Stimulated activated CD4-positive, alpha-beta T cell treated with anti-CD3 and anti-CD28 coated beads, Interleukin-2, amount 100 ng/mL, for 4 hours (primary cell): ENCODE data around the gene CLASRP.

Experiments used
- DNase-seq: peaks from one replicate; pipeline ENCODE4 v3.0.0-alpha.2; 2020; ENCODE audit warnings: low read depth

The CLASRP gene

DNA sequence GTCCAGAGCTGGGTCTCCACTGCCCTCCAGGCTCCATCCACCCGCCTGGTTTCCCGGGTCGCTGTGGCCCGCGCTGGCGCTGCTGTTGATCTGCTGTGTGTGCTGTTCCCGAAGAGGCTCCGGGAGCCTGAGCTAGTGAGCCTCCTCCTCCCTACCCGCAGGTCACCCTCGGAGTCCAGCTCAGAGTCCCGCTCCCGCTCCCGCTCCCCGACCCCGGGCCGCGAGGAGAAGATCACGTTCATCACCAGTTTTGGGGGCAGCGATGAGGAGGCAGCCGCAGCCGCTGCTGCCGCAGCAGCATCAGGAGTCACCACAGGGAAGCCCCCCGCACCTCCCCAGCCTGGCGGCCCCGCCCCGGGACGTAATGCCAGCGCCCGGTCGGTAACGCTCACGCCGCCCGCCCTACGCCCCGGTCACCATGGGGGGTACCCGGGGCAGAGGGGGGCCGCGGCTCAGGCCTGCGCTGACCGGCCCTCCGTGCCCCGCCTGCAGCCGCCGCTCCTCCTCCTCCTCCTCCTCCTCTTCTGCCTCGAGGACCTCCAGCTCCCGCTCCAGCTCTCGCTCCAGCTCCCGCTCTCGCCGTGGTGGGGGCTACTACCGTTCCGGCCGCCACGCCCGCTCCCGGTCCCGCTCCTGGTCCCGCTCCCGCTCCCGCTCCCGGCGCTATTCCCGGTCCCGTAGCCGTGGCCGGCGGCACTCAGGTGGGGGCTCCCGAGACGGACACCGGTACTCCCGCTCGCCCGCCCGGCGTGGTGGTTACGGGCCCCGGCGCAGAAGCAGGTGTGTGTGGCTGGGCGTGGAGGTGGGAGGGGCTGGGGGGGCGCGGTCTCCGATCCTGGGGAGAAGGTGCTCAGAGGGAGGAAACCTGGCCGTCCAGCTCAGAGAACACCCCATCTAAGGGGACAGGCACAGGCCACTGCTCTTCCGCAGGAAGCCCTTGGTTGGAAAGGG, 25.3 kb downstream of the CLASRP start:
- no peak for DNase-seq

DNA sequence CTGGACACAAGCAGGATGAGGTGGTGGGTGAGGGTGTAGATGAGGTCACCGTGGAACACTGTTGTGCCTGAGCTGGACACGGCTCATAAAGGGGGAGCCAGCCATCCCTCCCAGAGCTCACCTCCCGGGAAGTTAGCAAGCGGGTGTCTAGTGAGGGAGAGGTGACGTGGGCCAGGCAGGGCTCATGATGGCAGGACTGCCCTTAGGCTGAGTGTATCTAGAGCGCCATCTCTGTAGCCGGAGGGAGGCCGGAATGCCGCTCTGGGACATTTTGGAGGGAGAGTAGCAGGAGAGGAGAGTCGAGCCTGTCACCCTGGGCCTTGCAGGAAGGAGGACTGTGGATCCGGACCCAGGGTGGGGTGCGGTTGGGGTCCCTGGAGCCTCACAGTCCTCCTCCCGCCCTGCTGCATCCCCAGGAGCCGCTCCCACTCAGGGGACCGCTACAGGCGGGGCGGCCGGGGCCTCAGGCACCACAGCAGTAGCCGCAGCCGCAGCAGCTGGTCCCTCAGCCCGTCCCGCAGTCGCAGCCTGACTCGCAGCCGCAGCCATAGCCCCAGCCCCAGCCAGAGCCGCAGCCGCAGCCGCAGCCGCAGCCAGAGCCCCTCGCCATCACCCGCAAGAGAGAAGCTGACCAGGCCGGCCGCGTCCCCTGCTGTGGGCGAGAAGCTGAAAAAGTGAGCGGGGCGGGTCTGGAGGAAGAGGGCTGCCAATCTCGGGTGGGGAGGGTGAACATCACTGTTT, 28.2 kb downstream of the CLASRP start:
- no peak for DNase-seq

DNA sequence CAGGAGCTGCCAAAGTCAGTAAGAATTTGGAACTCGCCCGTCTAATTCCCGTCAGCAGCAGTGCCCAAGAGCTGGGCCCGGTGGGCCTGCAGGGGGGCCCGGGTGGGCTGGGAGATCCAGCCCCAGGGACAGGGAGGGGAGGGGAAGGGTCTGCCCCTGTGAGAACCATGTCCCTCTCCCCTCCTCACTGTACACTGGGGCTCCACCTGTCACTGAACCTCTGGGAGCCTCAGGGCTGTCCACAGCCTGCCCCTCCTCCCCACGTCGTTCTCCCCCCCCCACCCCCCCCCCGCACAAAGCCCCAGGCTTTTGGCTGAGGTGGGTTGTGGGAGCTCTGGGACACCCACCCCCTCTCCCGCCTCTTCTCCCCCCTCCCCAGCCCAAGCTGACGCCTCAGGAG, 29.2 kb downstream of the CLASRP start:
- no peak for DNase-seq

DNA sequence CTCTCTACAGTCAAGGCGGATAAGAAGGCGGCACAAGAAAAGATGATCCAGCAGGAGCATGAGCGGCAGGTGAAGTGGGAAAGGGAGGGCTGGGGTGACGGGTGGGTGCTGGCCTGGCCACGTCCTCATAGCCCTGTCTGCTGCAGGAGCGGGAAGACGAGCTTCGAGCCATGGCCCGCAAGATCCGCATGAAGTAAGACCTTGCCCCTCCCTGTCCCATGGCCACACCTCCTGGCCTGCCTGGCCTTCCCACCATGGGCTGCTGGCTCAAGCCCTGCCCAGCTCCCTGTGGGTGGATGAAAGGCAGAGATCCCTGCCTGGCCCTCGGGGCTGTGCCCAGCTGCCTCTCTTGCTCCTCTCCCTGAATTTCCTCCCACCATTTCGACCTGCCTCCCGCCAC, 30.2 kb downstream of the CLASRP start:
- DNase-seq: no peak

DNA sequence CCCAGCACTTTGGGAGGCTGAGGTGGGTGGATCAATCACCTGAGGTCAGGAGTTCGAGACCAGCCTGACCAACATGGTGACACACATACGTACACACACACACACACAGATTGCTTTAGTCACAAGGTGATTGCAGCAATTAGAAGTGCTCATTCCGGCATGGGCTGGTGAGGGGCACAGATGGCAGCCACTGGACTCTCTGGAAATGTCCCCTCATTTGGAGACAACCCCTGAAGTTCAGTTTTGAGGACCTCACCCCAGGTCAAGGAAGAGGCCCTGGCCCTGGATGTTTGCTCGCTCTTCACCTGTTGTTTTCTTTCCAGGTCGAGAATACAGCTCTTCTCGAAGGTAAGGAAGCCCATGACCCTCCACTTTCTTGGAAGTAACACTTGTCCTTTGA, 31.4 kb downstream of the CLASRP start:
- no peak for DNase-seq

DNA sequence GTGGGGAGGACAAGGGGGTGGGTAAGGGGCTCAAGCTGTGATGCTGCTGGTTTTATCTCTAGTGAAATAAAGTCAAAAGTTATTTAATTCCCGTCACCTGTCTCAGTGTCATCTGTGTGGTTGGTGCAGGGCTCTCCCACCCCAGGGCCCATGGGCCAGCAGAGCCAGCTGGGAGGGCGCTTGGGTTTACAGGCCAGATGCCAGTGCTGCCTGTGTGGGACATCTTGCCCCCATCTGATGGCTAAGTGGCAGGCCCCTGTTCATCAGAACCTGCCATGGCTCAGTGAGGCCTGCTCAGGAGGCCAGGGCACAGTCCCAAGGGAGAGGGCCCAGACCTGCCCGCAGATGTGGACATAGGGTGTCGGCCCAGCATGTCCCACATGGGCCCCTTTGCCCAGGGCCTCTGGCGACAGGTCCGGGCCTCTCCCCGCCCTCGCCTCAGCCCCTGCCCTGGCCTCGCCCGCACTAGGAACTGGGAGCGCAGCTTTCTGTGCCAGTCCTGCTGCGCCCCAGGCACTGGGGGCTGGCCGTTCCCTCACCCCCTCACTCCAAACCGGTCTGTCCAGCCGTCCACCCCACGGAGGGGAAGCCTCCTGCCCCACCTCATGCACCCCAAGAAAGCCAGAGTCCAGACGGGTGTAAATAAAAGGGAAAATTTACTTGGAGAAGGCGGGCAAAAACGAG, 32.2 kb downstream of the CLASRP start:
- no peak for DNase-seq

DNA sequence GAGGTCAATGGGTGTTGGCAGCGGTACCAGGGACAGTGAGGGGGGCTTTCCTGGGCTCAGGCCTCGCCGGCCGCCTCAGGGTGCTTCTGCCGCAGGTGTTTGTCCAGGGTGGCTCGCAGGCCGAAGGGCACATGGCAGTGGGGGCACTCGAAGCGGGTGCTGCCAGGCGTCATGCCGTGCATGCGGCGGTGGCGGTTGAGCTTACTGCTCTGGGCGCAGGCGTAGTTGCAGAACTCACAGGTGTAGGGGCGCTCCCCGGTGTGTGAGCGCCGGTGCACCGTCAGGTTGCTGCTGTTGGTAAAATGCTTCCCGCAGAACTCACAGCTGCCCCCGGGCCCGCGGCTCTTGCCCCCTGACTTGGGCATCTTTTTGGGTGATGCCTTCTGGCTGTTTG, 32.7 kb downstream of the CLASRP start:
- no peak for DNase-seq

DNA sequence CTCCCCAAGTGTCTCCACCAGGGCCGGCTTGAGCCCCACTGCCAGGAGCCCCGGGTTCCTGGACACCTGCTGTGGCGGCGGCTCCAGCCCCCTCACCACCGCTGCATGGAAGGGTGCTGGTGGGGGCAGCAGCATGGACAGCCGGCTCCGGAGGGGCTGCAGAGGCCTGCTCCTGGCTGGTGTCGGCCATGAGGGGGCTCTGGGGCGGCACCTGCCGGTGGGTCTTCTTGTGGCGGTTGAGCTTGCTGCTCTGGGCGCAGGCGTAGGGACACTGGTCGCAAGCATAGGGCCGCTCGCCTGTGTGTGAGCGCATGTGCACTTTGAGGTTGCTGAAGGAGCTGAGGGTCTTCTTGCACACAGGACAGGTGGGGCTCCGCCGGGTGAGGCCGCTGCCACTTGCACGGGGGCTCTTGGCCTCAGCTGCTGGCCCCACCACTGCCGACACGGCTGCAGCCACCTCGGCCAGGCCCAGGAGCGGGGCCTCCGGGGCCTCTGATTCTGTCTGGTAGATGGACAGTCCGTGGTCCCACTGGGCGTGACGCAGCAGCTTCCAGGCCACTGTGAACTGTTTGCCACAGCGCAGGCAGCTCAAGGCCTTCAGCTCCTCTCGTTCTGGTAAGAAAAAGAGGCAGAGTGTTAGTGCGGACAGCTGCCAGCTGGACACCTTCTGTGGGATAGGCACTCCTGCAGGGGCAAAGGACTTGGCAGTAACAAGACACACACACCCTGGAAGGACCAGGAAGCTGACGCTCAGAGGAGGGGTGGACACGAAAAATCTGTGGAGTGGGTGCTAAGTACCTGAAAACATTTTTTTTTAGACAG, 33.3 kb downstream of the CLASRP start:
- no peak for DNase-seq

DNA sequence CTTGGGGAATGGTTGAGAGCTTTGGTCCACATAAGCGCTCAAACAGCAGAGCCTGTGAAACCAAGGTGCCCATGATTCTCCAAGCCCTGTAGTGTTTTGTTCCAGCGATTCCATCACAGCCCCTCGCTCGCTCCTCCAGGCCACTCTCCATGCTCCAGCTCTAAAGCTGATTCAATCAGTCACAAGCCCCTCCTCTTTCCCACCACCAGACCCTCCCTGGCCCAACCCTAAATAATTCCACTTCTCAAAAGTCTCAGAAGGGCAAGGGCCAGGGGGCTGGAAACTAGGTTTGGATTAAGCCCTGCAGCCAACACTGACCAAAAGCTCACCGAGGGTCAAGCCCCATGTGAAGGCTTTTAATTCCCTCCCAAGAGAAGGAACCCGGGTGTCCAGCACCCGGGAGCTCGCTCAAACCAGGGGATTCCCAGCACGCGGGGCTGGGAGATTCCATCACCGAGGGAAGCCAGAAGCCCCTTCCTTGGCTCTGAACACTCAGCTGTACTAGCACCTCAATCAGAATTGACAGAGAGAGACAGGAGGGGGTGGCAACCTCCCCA, 36.0 kb downstream of the CLASRP start:
- DNase-seq: no peak

DNA sequence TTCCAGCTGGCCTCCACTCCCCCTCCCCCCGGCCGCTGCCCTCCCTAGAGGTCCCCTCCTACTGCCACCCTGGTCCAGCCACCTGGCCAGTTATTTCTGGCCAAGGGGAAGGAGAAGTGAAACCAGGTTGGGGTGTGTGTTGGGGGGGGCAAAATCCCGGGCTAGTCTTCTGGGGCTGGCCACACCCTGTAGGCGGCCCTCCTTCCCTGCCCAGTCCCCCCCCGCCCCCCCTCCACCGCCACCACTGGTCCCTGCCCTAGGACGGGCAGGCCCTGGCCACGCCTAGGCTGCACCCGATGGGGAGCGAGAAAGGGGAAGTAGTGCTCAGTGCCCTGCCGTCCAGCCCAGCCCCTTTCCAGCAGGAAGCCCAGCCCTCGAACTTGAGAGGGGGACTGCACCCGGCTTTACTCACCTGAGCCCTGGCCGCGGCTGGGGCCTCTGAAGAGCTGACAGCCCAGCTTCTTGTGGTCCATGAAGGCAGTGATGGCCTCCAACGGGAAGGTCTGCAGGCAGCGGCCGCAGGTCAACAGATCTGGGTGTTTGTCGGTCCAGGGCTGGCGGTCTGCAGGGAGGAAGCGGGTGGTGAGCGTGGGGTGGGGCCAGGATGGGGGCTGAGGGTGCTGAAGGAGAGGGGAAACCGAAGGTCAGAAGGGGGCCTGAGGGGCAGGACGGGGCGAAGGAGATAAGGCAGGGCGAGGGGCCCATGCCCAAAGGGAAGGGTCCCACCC, 36.6 kb downstream of the CLASRP start:
- DNase-seq: no peak

DNA sequence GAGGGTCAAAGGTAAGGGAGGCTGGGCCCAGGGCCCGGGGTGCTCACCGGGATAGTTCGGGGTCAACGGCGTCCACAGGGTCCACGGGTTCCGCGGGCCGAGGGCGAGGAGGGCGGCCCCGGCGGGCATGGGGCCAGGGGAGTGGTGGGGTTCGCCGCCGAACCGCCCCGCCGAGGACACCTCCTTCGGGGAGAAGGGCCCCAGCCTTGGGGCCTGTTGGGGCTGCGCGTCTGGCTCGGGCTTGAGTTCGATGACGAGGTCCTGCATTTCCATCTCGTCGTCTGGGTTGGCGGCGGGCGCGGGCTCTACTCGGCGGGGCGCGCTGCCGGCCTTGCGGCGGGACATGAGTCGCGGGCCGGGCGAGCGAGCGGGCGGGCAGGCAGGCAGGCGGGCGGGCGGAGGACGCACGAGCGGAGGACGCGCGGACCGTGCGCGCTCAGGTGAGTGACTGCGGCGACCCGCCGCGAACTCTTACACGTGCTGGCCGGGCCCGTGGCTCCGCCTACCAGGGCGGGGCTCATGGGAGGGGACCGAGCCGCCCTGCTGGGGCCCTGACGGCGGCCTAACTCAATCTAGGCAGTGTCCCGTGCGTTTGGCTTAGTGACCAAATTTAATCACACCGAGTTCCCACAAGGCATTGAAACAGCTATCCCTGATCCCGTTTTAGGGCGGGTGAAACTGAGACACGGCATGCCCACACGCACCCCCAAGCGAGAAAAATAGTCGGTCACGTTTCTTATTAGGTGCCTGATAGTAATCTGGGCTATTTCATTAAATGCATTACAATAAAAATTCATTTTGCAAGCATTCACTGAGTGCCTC, 37.4 kb downstream of the CLASRP start, which contains the start of gene ZNF296:
Gene ZNF296, minus strand, starts transcription at position 450 of the 822 bp plus-strand sequence. Its CDS starts 105 bp downstream, at position 345.
- peak; percentile 75 for DNase-seq

DNA sequence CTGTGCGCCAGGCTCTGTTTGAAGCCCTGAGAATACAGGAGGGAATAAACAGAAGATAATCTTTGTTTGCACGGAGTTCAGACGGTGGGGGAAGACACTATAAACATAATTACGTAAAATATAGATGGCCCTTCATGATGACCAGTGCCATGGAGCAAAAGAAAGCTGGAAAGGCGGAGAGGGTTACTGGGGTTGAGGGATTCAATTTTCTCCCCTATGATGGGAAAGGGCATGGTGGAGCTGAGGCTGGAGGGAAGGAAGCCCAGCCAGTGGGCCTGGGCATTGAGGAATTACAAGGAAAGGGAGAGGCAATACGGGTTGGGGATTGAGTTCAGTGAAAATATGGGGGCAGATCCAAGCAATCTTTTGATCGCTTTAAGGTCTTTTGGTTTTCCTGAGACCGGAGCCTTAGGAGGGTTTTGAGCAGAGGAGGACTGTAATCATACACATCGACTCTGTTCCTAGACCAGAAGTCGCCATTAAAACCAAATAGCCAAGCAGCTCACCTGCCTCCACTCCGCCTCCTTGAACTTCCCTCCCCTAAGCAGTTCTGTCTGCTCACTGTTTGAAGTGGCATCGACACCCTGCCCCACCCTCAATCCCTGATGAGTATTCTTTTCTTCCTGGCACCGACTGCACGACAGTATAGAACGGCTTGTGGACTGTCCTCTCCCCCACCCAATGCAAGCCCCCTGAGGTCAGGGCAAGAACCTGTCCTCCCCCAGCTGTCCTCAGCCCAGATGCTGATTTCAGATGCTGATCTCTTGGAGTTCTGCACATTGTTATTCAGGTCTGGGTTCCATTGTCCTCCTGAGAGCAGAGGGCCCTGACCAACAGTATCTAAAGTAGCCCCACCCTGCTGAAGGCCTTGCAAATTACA, 38.2 kb downstream of the CLASRP start:
- no peak for DNase-seq

DNA sequence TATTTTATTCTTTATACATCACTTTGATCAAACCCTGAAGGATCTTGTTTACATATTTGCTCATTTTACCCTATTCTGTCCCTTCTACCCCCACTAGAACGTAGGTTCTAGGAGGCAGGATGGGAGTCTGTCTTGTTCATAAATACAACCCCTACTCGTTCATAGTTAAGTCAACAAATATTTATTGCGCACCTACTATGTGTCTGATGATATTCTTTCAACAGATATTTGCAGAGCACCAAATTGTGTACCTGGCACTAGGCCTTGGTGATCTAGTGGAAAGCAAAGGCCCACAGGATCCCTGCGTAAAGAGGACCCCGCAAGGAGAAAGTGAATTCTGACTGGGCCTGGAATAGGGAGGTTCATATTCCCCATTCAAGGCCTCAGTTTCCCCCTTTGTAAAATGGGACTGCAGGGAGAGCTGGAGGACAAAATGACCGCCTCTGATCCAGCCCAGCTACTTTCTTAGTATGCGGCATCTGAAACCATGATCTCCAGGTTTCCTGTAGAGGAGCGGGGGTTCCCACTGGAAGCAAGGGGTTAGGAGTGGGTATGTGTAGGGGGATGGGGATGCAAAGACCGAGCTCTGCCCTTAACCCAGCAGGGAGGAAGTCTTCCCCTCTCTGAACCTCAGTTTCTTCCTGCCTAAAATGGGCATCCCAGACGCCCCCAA, 39.7 kb downstream of the CLASRP start:
- no peak for DNase-seq

DNA sequence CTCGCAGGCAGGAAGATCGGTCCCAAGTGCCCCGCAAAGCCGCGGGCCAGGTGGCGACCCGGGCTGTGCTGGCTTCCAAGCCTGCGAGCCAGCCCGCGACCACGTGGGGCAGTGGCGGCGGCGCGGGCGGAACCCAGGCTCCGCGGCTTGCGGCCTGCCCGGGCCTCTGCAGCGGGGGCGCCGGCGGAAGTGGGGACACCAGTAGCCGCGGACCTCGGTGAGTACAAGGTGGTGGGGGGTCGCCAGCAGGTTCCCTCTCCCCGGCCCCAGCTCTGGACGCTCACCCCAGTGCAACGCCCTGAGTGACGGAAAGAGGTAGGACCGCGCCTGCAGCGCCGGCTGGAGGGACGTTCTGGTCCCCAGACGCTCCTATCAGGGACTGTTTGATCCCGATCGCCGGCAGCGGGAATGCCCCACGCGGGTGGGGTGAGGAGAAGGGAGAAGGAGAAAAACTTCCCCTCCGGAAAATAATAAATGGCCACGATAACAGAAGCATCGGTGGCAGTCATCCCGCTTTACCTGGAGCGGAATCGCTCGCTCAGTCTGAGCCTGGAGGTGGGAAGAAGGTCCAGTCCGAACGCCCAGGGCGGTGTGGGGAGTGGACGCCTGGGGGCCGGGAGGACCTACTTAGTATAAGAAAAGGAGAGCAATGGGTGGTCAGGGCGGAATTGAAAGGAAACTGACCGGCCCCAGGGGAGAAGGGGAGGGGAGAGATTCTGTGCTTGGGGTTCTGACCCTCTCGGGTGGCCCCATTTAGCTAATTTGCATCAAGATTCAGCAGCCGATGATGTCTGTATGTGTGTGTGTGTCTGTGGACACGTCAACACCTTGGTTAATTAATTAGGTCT, 40.4 kb downstream of the CLASRP start, which contains the start of gene GEMIN7:
Gene GEMIN7, plus strand, starts transcription at position 198 of the 848 bp plus-strand sequence. CDS start 10,855 bp downstream, outside the sequence.
- DNase-seq: peak; percentile 72

DNA sequence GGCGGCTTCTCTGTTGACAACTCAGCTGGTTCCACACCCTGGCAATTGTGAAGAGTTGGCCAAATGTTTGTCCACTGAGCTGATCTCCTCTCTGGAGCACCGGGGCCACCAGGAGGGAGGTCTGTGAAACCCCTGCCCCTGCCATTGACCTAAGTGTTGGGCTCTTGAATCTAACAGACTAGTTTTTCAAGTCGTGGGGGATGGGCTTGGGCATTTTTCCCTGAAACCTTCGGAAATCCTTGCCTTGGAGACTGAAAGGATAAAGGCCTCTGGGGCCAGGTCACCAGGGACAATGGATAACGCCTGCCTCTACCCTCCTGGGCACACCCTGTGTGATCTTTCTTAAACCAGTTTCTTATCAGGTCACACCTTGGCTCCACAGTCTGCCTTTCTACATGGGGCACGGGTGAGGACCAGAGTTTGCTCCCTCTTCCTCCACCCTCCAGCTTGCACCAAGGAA, 41.1 kb downstream of the CLASRP start:
- no peak for DNase-seq

DNA sequence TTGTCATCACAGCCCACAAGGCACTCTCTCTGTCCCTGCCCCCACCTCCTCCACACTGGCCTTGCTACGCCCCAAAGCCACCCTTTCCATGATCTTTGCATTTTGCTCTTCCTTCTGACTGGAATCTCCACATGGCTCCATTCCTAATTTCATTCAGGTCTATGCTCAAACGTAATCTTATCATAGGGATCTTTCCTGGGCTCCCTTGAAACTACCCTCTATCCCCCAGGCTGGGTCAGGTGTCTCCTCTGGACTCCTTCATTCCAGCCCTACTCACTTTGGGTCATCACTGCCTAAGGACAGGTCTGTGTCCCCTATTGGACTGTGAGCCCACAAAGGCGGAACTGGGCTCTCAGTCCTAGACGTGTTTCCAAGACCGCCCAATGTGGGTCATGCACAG, 43.3 kb downstream of the CLASRP start:
- no peak for DNase-seq

DNA sequence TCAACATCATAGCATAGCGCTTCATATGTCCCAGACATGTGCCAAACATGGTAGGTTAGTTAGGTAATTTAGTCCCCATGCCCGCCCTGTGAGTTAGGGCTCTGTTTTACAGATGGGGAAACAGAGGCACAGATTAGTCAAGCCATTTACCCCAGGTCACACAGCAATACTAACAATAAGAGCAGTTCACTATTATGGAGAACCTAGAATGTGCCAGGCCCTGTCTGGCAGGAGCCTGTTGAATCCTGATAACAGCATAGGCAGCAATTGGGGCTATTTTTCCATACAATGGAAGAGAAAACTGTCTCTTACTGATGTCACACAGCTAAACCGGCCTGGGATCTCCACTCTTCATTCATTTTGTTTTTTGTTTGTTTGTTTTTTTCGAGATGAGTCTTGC, 47.6 kb downstream of the CLASRP start:
- no peak for DNase-seq
